MCF 10A (cell line): ENCODE results near the gene ADAMTSL3. TPM values are rescaled to one million over a fixed set of nuclear protein-coding genes. Genes with fewer than 3 reads are reported as not detected.

ENCODE experiments used
- BruUV-seq: library from RNA; stranded (reverse); fragments of 400-500 nt; replicated peaks from 2 replicates; lab custom pipeline; 2021; lab: Mats Ljungman, UMichigan
- CTCF ChIA-PET: fragments of 300-600 bp; sonication (Branson Sonifier 250); formaldehyde crosslinking; extraction: SDS; loops from one replicate; lab custom pipeline; 2021; ENCODE audit warnings: antibody characterized with exemption, inconsistent platforms; lab: Yijun Ruan, JAX
- POLR2A ChIA-PET: fragments of 300-600, 350-650 bp; sonication (Branson Sonifier 250); formaldehyde crosslinking; extraction: SDS; loops from one replicate; lab custom pipeline; 2020; ENCODE audit warnings: antibody characterized with exemption, inconsistent platforms; lab: Yijun Ruan, JAX
- DNase-seq: peaks from one replicate; pipeline ENCODE4 v3.0.0-alpha.2; 2018; ENCODE audit not compliant: unreplicated experiment
- H3K27ac Mint-ChIP-seq: one replicate; pipeline ENCODE4 v1.8.0; 2022; ENCODE audit warnings: mild to moderate bottlenecking, low read depth, mixed read lengths; ENCODE audit not compliant: unreplicated experiment
- H3K27me3 Mint-ChIP-seq: one replicate; pipeline ENCODE4 v1.8.0; 2022; ENCODE audit warnings: mixed read lengths; ENCODE audit not compliant: insufficient read depth, unreplicated experiment
- H3K36me3 Mint-ChIP-seq: one replicate; pipeline ENCODE4 v1.8.0; 2022; ENCODE audit warnings: mild to moderate bottlenecking, moderate library complexity, mixed read lengths; ENCODE audit not compliant: insufficient read depth, unreplicated experiment
- H3K4me1 Mint-ChIP-seq: one replicate; pipeline ENCODE4 v1.8.0; 2022; ENCODE audit warnings: mixed read lengths; ENCODE audit not compliant: insufficient read depth, unreplicated experiment
- H3K4me3 Mint-ChIP-seq: one replicate; pipeline ENCODE4 v1.8.0; 2022; ENCODE audit warnings: mild to moderate bottlenecking, moderate library complexity, mixed read lengths; ENCODE audit not compliant: unreplicated experiment
- H3K9me3 Mint-ChIP-seq: one replicate; pipeline ENCODE4 v1.8.0; 2022; ENCODE audit warnings: mixed read lengths; ENCODE audit not compliant: unreplicated experiment
- CTCF ChIP-seq: fragments of 200-600 bp; IDR thresholded peaks from one replicate; pipeline ENCODE4 v1.8.0; 2022; ENCODE audit warnings: antibody characterized with exemption, mild to moderate bottlenecking; ENCODE audit not compliant: unreplicated experiment
- intact Hi-C: fragments of 100-400 bp; cut with micrococcal nuclease; formaldehyde crosslinking; loops from 2 replicates; pipeline ENCODE4 v1.14.1; 2022
- total RNA-seq: library from RNA; stranded (reverse); gene quantifications from 2 replicates; pipeline ENCODE4 v1.2.3, GENCODE V29; 2022

ADAMTSL3 gene
- total RNA-seq, 1 experiment from 2014 or later = 1.2 TPM

- H3K27me3 Mint-ChIP-seq = no peaks in the 10 kb centered on the region
- H3K4me1 Mint-ChIP-seq = no peaks in the 10 kb centered on the region
- TF ChIP-seq CTCF = no peak
- H3K9me3 Mint-ChIP-seq = peaks cover 14% of the 10 kb centered on the region
- intact Hi-C loops = no loop called here
- no peaks in the 10 kb centered on the region for H3K36me3 Mint-ChIP-seq
- POLR2A ChIA-PET = interaction anchor here (0.8 kb wide), 1 partner anchor 296 kb away, joined by 3 read pairs; no protein-coding TSS in a partner anchor
- no TSS peak for BruUV-seq
- CTCF ChIA-PET = interaction anchor here (0.6 to 2.3 kb wide), 3 partner anchors 18 to 445 kb away, joined by 3 to 8 read pairs (median 6); no protein-coding TSS in a partner anchor
- no peak for DNase-seq
- H3K27ac Mint-ChIP-seq = no peak overlapping the region
- H3K4me3 Mint-ChIP-seq = no peak overlapping the region
Measured at GRCh38 chr15:84016371-84016770, 362.4 kb downstream of the ADAMTSL3 start.

GRCh38 chr15:84022516-84022915 is 368.6 kb downstream of the ADAMTSL3 start:
- DNase-seq = no peak
- no peaks in the 10 kb centered on the region for H3K9me3 Mint-ChIP-seq
- BruUV-seq = no TSS peak
- no peaks in the 10 kb centered on the region for H3K36me3 Mint-ChIP-seq
- intact Hi-C loops = no loop called here
- H3K4me3 Mint-ChIP-seq = no peak overlapping the region
- H3K4me1 Mint-ChIP-seq = no peaks in the 10 kb centered on the region
- no peaks in the 10 kb centered on the region for H3K27me3 Mint-ChIP-seq
- no peak for TF ChIP-seq CTCF
- ChIA-PET POLR2A (no interaction called here), CTCF (interaction anchor here (0.6 to 6.2 kb wide), 9 partner anchors 10 to 460 kb away, joined by 3 to 46 read pairs (median 3); no protein-coding TSS in a partner anchor)
- H3K27ac Mint-ChIP-seq = no peak overlapping the region

DNA sequence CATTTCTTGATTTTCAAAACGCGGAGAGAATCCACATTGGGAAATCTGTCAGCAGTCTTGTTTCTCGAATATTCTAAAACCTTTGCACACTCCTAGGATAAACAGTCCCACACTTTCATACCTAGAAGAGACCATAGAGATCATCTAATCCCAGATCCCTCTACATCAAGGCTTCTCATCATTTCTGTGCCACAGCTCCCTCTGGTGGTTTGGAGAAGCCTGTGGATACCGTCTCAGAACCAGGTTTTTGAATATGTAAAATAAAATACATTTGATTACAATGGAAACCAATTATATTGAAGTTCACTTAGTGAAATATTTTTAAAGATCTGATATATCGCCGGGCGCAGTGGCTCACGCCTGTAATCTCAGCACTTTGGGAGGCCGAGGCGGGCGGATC is 369.7 kb downstream of the ADAMTSL3 start:
- ChIA-PET POLR2A (no interaction called here), CTCF (interaction anchor here (0.7 to 6.2 kb wide), 13 partner anchors 8 to 776 kb away, joined by 3 to 46 read pairs (median 4); no protein-coding TSS in a partner anchor)
- H3K27me3 Mint-ChIP-seq = no peaks in the 10 kb centered on the region
- no peaks in the 10 kb centered on the region for H3K4me1 Mint-ChIP-seq
- H3K36me3 Mint-ChIP-seq = no peaks in the 10 kb centered on the region
- peak; percentile 69 for DNase-seq
- no peak overlapping the region for H3K27ac Mint-ChIP-seq
- TF ChIP-seq CTCF = peak; percentile 42
- peaks cover under 1% of the 10 kb centered on the region for H3K9me3 Mint-ChIP-seq
- intact Hi-C loops = loop anchor here (1.0 kb wide), 2 partner anchors 222 to 289 kb away; no protein-coding TSS in a partner anchor
- BruUV-seq = no TSS peak
- H3K4me3 Mint-ChIP-seq = no peak overlapping the region

DNA sequence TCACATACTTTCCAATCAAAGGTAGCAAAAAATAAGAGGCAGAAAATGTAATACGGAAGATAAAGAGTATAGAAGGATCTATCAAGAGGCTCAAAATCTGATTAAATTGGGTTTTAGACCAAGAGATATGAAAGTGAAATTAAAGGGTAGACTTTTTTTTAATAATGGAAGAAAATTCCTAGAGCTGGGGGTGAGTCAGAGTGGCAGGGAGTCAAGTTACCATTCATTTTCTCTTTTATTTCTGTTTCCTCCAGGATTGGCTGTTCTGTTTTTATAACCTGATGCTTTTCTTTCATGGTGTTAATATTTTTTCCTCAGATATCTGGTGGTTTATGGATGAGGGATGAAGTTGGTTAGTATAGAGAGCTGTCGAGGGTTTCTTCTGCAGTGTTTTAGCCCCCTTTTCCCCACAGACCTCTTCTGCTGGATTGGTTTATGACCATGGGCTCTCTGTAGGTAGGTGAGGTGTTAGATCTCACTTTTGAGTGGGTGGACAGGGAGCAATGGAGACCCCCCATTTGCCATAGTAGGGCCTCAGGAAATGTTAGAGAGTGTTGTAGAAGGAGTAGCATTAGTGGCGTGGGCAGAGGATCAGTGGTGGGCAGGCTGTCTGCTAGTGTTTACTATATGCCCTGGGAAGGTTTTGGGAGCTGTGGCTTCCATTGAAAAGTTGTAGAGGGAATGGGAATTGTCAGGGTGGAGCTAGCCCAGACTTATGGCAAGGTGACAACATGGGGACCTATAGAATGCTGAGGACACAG is 380.1 kb downstream of the ADAMTSL3 start:
- peaks cover 8% of the 10 kb centered on the region for H3K9me3 Mint-ChIP-seq
- no peak overlapping the region for H3K4me3 Mint-ChIP-seq
- no peaks in the 10 kb centered on the region for H3K27me3 Mint-ChIP-seq
- TF ChIP-seq CTCF = no peak
- ChIA-PET POLR2A (interaction anchor here (0.7 to 1.1 kb wide), 3 partner anchors 33 to 468 kb away, joined by 3 to 5 read pairs (median 4); no protein-coding TSS in a partner anchor), CTCF (interaction anchor here (0.6 to 4.9 kb wide), 38 partner anchors 10 to 596 kb away, joined by 3 to 68 read pairs (median 5); no protein-coding TSS in a partner anchor)
- no TSS peak for BruUV-seq
- intact Hi-C loops = loop anchor here (2.0 to 10.0 kb wide), 4 partner anchors 382 to 789 kb away; partner anchors contain the start of gene ADAMTSL3
- H3K36me3 Mint-ChIP-seq = no peaks in the 10 kb centered on the region
- no peak overlapping the region for H3K27ac Mint-ChIP-seq
- H3K4me1 Mint-ChIP-seq = no peaks in the 10 kb centered on the region
- DNase-seq = peak; percentile 7
